ENCODE measurements around the gene TADA2A.
A peak's percentile ranks its signal among the peaks of the same experiment; 100 is the strongest.

TADA2A gene

GRCh38 chr17:37406635-37407461 is at the start of gene TADA2A, which contains the start of gene ACACA:
TSS of gene TADA2A (plus strand) at chr17:37406886. CDS start at chr17:37411366, 4,480 bp downstream.
TSS of gene ACACA (minus strand) at chr17:37406836. CDS start at chr17:37406299, 537 bp downstream.
- DNase-seq (ENCODE audit: low spot score) = peak; percentile 68

GRCh38 chr17:37358098-37358829 is 48.4 kb upstream of the TADA2A start:
- DNase-seq (ENCODE audit: low spot score) = peak; percentile 3

GRCh38 chr17:37358830-37359681 is 47.6 kb upstream of the TADA2A start:
- peak; percentile 91 for DNase-seq (ENCODE audit: low spot score)

- no peak for DNase-seq (ENCODE audit: low spot score)
Observed at GRCh38 chr17:37359682-37360188, 47.0 kb upstream of the TADA2A start.

- no peak for DNase-seq (ENCODE audit: low spot score)
Observed at GRCh38 chr17:37360632-37361031, 46.1 kb upstream of the TADA2A start.

- no peak for DNase-seq (ENCODE audit: low spot score)
Observed at GRCh38 chr17:37361543-37361942, 45.1 kb upstream of the TADA2A start.

- no peak for DNase-seq (ENCODE audit: low spot score)
Observed at GRCh38 chr17:37365589-37365988, 41.1 kb upstream of the TADA2A start.

- DNase-seq (ENCODE audit: low spot score) = no peak
Observed at GRCh38 chr17:37368577-37368976, 38.1 kb upstream of the TADA2A start.

GRCh38 chr17:37373530-37374159 is 33.0 kb upstream of the TADA2A start:
- DNase-seq (ENCODE audit: low spot score) = peak; percentile 69

- DNase-seq (ENCODE audit: low spot score) = no peak
Observed at GRCh38 chr17:37375706-37376105, 31.0 kb upstream of the TADA2A start, which contains the start of gene C17orf78. TSS of gene C17orf78 (plus strand) at chr17:37375985. CDS start at chr17:37376093, 108 bp downstream.

GRCh38 chr17:37382056-37382455 is 24.6 kb upstream of the TADA2A start:
- no peak for DNase-seq (ENCODE audit: low spot score)

GRCh38 chr17:37384560-37385149 is 22.0 kb upstream of the TADA2A start:
- DNase-seq (ENCODE audit: low spot score) = no peak

- DNase-seq (ENCODE audit: low spot score) = no peak
Observed at GRCh38 chr17:37385474-37385990, 21.2 kb upstream of the TADA2A start.

- no peak for DNase-seq (ENCODE audit: low spot score)
Observed at GRCh38 chr17:37386462-37386861, 20.2 kb upstream of the TADA2A start.

- no peak for DNase-seq (ENCODE audit: low spot score)
Observed at GRCh38 chr17:37388266-37388665, 18.4 kb upstream of the TADA2A start.

- no peak for DNase-seq (ENCODE audit: low spot score)
Observed at GRCh38 chr17:37389160-37389559, 17.5 kb upstream of the TADA2A start.

GRCh38 chr17:37391146-37391545 is 15.5 kb upstream of the TADA2A start:
- no peak for DNase-seq (ENCODE audit: low spot score)

- no peak for DNase-seq (ENCODE audit: low spot score)
Observed at GRCh38 chr17:37392024-37392590, 14.6 kb upstream of the TADA2A start.

- no peak for DNase-seq (ENCODE audit: low spot score)
Observed at GRCh38 chr17:37393352-37393751, 13.3 kb upstream of the TADA2A start.

GRCh38 chr17:37399265-37399803 is 7.4 kb upstream of the TADA2A start:
- no peak for DNase-seq (ENCODE audit: low spot score)

Measured in CD4-positive, alpha-beta T cell treated with Interleukin-15 for 4 hours (primary cell).